GM23248 (cell line): ENCODE measurements around the gene STUM.

Source experiments
- EZH2 ChIP-seq: fragments of 200-600 bp; sonication (generic); IDR thresholded peaks from 2 replicates; pipeline ENCODE4 v1.6.1; 2018; ENCODE audit warnings: antibody characterized with exemption, mild to moderate bottlenecking; ENCODE audit not compliant: insufficient read depth, poor library complexity, severe bottlenecking
- EZH2phosphoT487 ChIP-seq: fragments of 200-600 bp; sonication (generic); IDR thresholded peaks from 2 replicates; pipeline ENCODE4 v1.6.1; 2018; ENCODE audit warnings: antibody characterized with exemption, moderate library complexity, mild to moderate bottlenecking, low read depth; ENCODE audit not compliant: insufficient read depth

DNA sequence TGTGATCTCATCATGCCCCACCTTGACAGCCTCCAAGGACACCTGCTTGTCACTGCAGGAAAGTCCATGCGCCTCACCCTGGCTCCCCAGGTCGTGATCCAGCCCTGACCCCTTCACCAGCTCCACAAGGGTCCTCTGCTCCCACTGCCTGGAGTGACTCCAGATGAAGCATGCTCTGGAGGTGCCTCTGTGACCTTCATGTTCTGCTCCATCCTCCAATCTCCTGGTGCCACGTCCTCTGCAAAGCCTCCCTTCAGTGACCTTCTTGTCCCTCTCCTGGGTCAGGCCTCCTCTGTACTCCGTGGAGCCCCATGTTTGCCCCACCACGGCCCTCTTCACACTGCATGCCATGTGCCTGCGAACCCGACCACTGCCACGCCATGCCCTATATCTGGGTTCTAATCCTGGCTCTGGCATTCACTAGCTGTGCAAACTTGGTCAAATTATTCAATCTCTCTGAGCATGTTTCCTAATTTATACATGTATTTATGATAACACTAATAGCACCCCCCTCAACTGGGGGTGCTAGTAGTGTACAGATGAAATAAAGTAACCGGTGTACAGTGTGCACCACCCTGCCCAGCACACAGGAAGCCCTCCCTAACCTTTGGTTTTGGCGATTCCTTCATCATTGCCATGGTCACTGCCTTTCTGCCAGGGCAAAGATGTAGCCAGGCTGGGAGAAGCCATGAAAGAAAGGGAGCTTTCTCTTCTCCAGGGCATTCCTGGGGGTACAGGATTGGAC is 77.4 kb downstream of the STUM start:
- TF ChIP-seq EZH2phosphoT487 (no peak), EZH2 (no peak)
